Astrocyte (in vitro differentiated cells and primary cell): ENCODE results near the gene PRR22.
A peak's percentile ranks its signal among the peaks of the same experiment; 100 is the strongest.

Experiments used
- CTCF ChIP-seq: IDR thresholded peaks from 2 replicates; pipeline ENCODE4 v1.5.1; 2011; ENCODE audit warnings: low read depth, mild to moderate bottlenecking, inconsistent platforms, low read length, moderate library complexity; ENCODE audit not compliant: insufficient read depth
- EZH2 ChIP-seq: IDR thresholded peaks from 2 replicates; pipeline ENCODE4 v1.6.1; 2012; ENCODE audit warnings: mild to moderate bottlenecking, low read length, inconsistent platforms; ENCODE audit not compliant: insufficient read depth

GRCh38 chr19:5803752-5804515, 19.4 kb upstream of the PRR22 start:
- TF ChIP-seq CTCF = peak; percentile 66
- no peak for TF ChIP-seq EZH2
